HG03103 (cell line): ENCODE measurements around the gene DGKE.

Experiments
- ATAC-seq: cut with Tn5 transposase; IDR thresholded peaks from one replicate; pipeline ENCODE4 v1.9.1; 2021; ENCODE audit warnings: low read depth; ENCODE audit not compliant: unreplicated experiment

The DGKE gene

GRCh38 chr17:56910509-56911235, 76.7 kb downstream of the DGKE start:
- no peak for ATAC-seq

DNA sequence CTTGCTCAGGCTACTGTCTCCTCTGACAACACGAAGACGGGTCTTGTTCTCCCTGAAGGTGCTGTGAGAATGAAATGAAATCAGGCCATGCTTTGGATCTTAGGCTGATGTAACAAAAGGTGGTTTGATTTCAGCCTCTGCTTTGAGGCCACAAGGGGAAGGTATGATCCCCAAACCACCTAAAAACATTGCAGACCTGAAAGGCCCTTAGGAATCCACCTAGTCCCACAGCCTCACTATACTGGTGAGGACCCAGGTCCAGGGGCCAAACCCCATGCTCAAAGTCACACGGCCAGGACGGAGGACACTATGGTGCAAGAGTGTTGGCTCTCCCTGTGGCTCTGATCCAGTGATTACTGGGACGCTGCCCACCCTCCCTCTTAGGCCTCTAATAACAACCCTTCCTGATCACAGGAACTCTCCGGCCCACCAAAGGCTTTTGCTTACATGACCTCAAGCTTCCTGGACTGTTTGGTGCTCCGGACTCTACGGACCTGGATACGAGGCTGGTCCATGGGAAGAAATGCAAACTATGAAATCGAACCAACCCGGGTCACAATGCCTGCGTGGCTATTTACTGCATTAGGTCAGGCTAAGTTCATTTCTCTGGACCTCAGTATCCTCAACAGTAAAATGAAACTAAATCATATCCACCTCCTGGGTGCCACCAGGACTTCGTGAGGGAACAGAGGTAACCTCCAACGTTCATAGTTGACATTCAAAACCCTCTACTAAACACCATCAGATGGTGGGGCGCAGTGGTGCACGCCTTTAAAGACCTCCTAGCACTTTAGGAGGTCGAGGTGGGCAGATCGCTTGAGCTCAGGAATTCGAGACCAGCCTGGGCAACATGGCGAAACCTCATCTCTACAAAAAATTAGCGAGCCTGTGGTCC, 78.4 kb downstream of the DGKE start:
- no peak for ATAC-seq

- no peak for ATAC-seq
Measured at GRCh38 chr17:56913000-56913311, 79.0 kb downstream of the DGKE start.

GRCh38 chr17:56913353-56913866, 79.5 kb downstream of the DGKE start:
- ATAC-seq = peak; percentile 32

- ATAC-seq = peak; percentile 59
Measured at GRCh38 chr17:56913867-56914580, 80.1 kb downstream of the DGKE start, which contains the start of gene TRIM25. TRIM25 (minus strand) TSS chr17:56914049; CDS start chr17:56913988, 61 bp downstream.

- no peak for ATAC-seq
Measured at GRCh38 chr17:56914581-56915273, 80.8 kb downstream of the DGKE start.

DNA sequence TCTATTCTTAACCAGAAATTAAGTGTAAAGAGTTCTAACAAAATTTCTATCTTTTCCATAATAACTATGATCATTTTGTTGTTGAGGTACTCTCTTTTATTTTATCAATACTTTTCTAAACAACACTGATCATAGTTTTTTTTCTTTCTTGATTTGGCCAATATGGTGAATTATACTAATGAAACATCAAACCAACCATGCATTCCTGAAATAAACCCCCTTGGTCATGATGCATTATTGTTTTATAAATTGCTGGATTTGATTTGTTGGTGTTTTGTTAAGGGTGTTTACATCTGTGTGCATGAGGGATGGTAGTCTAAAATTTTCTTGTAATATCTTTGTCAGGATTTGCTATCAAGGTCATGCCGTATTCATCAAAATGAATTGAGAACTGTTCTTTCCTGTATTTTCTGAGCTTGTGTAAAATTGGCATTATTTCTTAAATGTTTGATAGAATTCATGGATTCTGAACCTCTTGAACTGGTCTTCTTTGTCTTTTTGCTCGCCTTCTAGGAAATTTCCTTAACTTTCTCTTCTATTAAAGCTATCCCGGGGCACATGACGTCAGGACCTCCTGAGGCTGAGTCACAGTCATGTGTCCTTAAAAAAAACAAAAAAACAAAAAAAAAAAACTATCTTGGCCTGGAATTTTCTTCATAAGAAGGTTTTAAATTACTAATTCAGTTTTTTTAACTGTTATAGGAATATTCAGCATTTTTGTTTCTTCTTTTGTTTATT, 83.8 kb downstream of the DGKE start:
- ATAC-seq = no peak

GRCh38 chr17:56918916-56919315, 85.0 kb downstream of the DGKE start:
- no peak for ATAC-seq
